COLO668 (cell line): ENCODE measurements around the gene RRAGB.
"Not testable (repeated sequence)": the region's sequence is repeated elsewhere in the genome, so short reads cannot be mapped to it uniquely, and the experiment has no call there.

Experiments used
- DNase-seq: peaks from one replicate; lab custom pipeline; 2025; ENCODE audit not compliant: unreplicated experiment; lab: John Stamatoyannopoulos, UW

Gene RRAGB

GRCh38 chrX:55759478-55759877 lies 41.9 kb downstream of the RRAGB start:
- DNase-seq, result no peak

- no peak for DNase-seq
Observed at GRCh38 chrX:55767100-55767499, 49.6 kb downstream of the RRAGB start.

- not testable (repeated sequence) for DNase-seq
Observed at GRCh38 chrX:55774419-55774818, 56.9 kb downstream of the RRAGB start.

DNA sequence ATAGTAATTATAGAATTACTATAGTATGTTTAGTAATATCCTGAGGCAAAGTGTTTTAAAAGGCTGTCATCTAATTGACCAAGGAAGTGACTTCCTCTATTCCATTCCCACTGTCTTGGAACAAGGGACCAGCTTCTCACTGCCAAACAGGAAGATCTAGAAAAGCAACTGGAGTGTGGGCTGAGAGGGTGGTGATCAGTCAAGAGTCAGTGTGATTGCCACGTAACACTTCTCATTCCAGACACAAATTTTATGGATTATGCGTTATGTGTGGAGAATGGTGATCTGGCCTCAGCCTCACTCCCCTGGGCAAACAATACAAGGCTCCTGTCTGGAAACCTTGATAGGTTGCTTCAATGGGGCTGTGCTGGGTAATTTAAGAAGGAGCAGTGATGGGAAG lies 60.0 kb downstream of the RRAGB start:
- no peak for DNase-seq

- DNase-seq, result no peak
Observed at GRCh38 chrX:55778322-55778721, 60.8 kb downstream of the RRAGB start.

- no peak for DNase-seq
Observed at GRCh38 chrX:55783723-55784122, 66.2 kb downstream of the RRAGB start.

- no peak for DNase-seq
Observed at GRCh38 chrX:55787063-55787462, 69.5 kb downstream of the RRAGB start.

GRCh38 chrX:55787727-55788126 lies 70.2 kb downstream of the RRAGB start:
- DNase-seq, result no peak

GRCh38 chrX:55794405-55794804 lies 76.9 kb downstream of the RRAGB start:
- no peak for DNase-seq

- DNase-seq, result no peak
Observed at GRCh38 chrX:55796496-55796895, 78.9 kb downstream of the RRAGB start.

DNA sequence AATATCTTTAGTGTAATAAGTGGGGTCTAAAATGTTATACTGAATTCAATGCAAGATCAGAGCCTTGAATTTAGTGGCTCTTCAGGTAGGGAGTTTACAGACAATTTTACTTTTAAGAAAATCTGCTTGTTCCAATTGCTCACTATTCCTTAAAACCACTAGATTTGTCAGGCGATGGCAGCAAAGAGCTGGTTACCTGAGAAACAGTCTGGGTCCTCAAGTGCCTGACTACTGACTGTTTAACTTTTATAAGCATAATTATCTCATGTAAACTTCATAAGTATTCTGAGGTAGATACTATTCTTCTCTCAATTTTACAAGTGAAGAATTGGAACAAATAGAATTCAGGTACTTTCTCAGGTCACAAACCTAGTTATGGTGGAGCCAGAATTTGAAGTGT lies 84.3 kb downstream of the RRAGB start:
- DNase-seq, result no peak
